T-cell (primary cell): Measurements from ENCODE around the gene COBL. TPM values are rescaled to one million over a fixed set of nuclear protein-coding genes. Genes with fewer than 3 reads are reported as not detected.

Source experiments
- ATAC-seq, 4 experiments: fragments of 200-7000 bp in 3 of 4; fragments of 150-1000 bp in 1 of 4; cut with Tn5 transposase; replicated peaks in 1 of 4; 1 replicate in 3 of 4; 2 replicates in 1 of 4; pipeline ENCODE4 v1.10.0; 2021; ENCODE audit warnings: moderate library complexity in 3 of 4, mild to moderate bottlenecking in 2 of 4, moderate number of reproducible peaks in 1 of 4
- CTCF ChIA-PET, 2 donors: fragments of 300-600 bp; sonication (Branson Sonifier 250); formaldehyde crosslinking; loops; one replicate each; lab custom pipeline; 2022; ENCODE audit warnings: antibody characterized with exemption in 2 of 2; lab: Charles Lee
- POLR2A ChIA-PET, 2 donors: fragments of 300-600 bp; sonication (Branson Sonifier 250); formaldehyde crosslinking; loops; one replicate each; lab custom pipeline; 2022; ENCODE audit warnings: antibody characterized with exemption in 2 of 2; lab: Charles Lee
- DNase-seq, 35 experiments: peaks; one replicate each; pipeline versions ENCODE4 v3.0.0 to v3.0.0-alpha.2; 2013 to 2023
- H3K27ac ChIP-seq: one replicate; pipeline ENCODE4 v1.5.1; 2013; ENCODE audit warnings: low read length
- H3K27me3 ChIP-seq, 2 experiments: replicated peaks in 1 of 2; 1 replicate in 1 of 2; 2 replicates in 1 of 2; pipeline versions ENCODE4 v1.6.1 to v1.7.0; 2013; ENCODE audit warnings: low read length in 1 of 2, mixed read lengths in 1 of 2; ENCODE audit not compliant: control insufficient read depth in 2 of 2, insufficient read depth in 2 of 2; ENCODE audit errors: extremely low read depth in 1 of 2
- H3K36me3 ChIP-seq, 2 donors: 1 replicate in 1 of 2; 2 replicates in 1 of 2; pipeline versions ENCODE4 v1.6.1 to v1.7.0; 2013; ENCODE audit warnings: low read length in 1 of 2; ENCODE audit not compliant: control insufficient read depth in 2 of 2, insufficient read depth in 1 of 2; ENCODE audit errors: extremely low read depth in 1 of 2
- H3K4me1 ChIP-seq, 2 experiments: 1 replicate in 1 of 2; 2 replicates in 1 of 2; pipeline versions ENCODE4 v1.6.1 to v1.7.0; 2013; ENCODE audit warnings: low read length in 2 of 2, mixed read lengths in 1 of 2; ENCODE audit not compliant: insufficient read depth in 2 of 2, control insufficient read depth in 1 of 2; ENCODE audit errors: extremely low read depth in 1 of 2
- H3K4me3 ChIP-seq, 2 donors: 1 replicate in 1 of 2; 2 replicates in 1 of 2; pipeline versions ENCODE4 v1.5.1 to v1.7.0; 2013; ENCODE audit warnings: mild to moderate bottlenecking in 2 of 2, low read length in 1 of 2, moderate library complexity in 1 of 2; ENCODE audit not compliant: control insufficient read depth in 1 of 2; ENCODE audit errors: extremely low read depth in 1 of 2
- H3K9me3 ChIP-seq: 2 replicates; pipeline ENCODE4 v1.7.0; 2013
- H3K27ac Mint-ChIP-seq, 2 donors: one replicate each; pipeline ENCODE4 v1.8.0; 2020 to 2021; ENCODE audit warnings: mild to moderate bottlenecking in 2 of 2, mixed read lengths in 2 of 2
- H3K27me3 Mint-ChIP-seq, 2 donors: one replicate each; pipeline ENCODE4 v1.8.0; 2021 to 2022; ENCODE audit warnings: mixed read lengths in 2 of 2
- H3K36me3 Mint-ChIP-seq: one replicate; pipeline ENCODE4 v1.8.0; 2021; ENCODE audit warnings: mixed read lengths
- H3K4me1 Mint-ChIP-seq, 3 donors: one replicate each; pipeline ENCODE4 v1.8.0; 2020 to 2022; ENCODE audit warnings: mixed read lengths in 3 of 3, mild to moderate bottlenecking in 1 of 3
- H3K4me3 Mint-ChIP-seq, 3 donors: one replicate each; pipeline ENCODE4 v1.8.0; 2020 to 2022; ENCODE audit warnings: mild to moderate bottlenecking in 3 of 3, mixed read lengths in 3 of 3, moderate library complexity in 3 of 3
- H3K9me3 Mint-ChIP-seq, 3 donors: one replicate each; pipeline ENCODE4 v1.8.0; 2020 to 2022; ENCODE audit warnings: mixed read lengths in 3 of 3
- WGBS: methylation state at CpG from one replicate; pipeline ENCODE4 v1.1.5; 2013; ENCODE audit warnings: missing lambda C conversion rate; ENCODE audit not compliant: insufficient coverage; 5-methylcytosine and 5-hydroxymethylcytosine counted together
- total RNA-seq, 35 experiments: library from RNA in 6 of 35; stranded (reverse) in 6 of 35; fragments of 120-200 nt in 1 of 35; gene quantifications; one replicate each; pipeline versions ENCODE4 v1.2.1 to v1.2.4 and lab custom pipeline; 2013 to 2026

COBL gene
- total RNA-seq, 5 donors from 2014 or later (not counting 1 experiment from before 2014, with no cell fraction given), result 0.07 to 0.26 (median 0.17) TPM; not detected in 1

DNA sequence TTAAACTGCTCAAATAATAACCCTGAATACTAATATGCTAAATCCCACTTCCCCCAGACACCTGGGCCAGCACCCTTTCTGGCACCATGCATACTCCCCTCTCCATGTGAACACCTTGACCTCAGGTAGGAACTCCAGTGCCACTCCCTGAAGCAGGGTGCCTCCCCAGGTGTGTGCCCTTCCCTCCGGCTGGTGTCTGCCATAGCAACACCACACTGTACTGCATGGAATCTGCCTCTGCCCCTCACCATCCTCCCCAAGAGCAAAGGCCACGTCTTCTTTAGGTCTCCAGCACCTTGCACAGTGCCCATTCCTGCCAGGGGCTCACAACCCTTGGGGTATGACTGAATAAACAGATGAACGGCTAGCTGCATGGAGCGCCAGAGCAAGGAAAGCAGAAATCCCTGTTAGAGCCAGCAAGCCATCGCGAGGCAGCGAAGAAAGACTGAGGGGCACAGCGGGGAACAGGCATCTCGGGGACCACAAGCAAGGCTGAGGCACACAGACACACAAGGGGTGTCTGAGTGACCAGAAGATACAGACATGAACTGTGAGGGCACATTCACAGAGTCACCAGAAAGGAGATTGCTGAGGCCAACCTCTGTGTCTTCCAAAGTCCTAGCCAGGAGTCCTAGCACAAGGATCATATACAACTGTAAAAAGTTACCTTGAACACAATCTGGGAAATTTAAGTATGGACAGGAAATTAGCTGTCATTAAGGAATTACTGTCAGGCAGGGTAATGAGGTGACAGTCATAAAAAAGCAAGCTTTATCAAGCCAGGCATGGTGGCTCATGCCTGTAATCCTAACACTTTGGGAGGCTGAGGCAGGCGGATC, 25.7 kb downstream of the COBL start:
- WGBS, result 85% methylated on average over 9 of the region's 10 CpGs
- Mint-ChIP-seq H3K4me3 (no peak overlapping the region), H3K9me3 (no peaks in the 10 kb centered on the region), H3K27me3 (peaks cover 4 to 14% of the 10 kb centered on the region in 2 donors), H3K36me3 (no peaks in the 10 kb centered on the region), H3K4me1 (no peaks in the 10 kb centered on the region), H3K27ac (no peak overlapping the region)
- Histone ChIP-seq H3K9me3 (no peaks in the 10 kb centered on the region), H3K27ac (no peak overlapping the region), H3K4me3 (no peak overlapping the region), H3K27me3 (peaks cover 2% of the 10 kb centered on the region in 2 experiments), H3K4me1 (no peaks in the 10 kb centered on the region), H3K36me3 (no peaks in the 10 kb centered on the region)
- POLR2A ChIA-PET, result no interaction called here
- DNase-seq (no peak), ATAC-seq (no peak)
- CTCF ChIA-PET, result no interaction called here

GRCh38 chr7:51290304-51290637, 26.3 kb downstream of the COBL start:
- Mint-ChIP-seq H3K4me1 (no peaks in the 10 kb centered on the region), H3K4me3 (no peak overlapping the region), H3K27ac (no peak overlapping the region), H3K27me3 (peaks cover 4 to 14% of the 10 kb centered on the region in 2 donors), H3K9me3 (no peaks in the 10 kb centered on the region), H3K36me3 (no peaks in the 10 kb centered on the region)
- H3K9me3 ChIP-seq, result no peaks in the 10 kb centered on the region
- H3K27ac ChIP-seq, result no peak overlapping the region
- WGBS, result 50% methylated on average over 1 of the region's 3 CpGs
- CTCF ChIA-PET, result no interaction called here
- no peak for ATAC-seq
- H3K4me3 ChIP-seq, result no peak overlapping the region
- DNase-seq, result no peak
- POLR2A ChIA-PET, result no interaction called here
- H3K36me3 ChIP-seq, result no peaks in the 10 kb centered on the region
- no peaks in the 10 kb centered on the region for H3K4me1 ChIP-seq
- peaks cover 2% of the 10 kb centered on the region in 2 experiments for H3K27me3 ChIP-seq

DNA sequence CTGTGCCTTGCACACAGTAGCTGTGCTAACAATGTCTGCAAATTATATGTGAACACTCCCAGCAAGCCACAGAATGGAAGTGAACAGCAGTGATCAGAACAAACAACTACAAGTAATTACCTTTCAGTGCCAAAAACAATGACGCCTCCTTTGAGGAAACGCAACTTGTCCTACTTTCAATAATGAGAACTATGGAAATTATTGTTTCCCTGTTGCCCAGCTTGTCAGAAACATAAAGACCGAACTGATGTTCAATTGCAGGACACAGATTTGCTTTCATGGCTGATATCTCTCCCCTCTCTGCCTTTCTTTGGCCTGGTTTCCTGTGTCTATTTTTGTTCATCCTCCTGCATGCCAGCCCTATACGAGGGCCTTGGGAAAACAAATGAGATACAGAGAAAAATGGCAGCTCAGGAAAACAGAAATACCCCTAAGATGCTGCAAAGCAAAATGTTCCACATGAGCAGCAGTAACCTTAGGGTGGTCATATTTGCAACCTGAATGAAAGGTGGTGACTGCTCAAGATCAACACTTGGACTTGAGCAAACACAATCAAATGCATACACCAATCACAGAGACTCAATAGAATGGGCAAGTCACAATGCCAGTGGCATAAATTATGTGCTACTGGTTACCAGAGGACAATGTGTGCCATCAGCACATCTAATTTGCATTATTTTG, 26.8 kb downstream of the COBL start:
- no peaks in the 10 kb centered on the region for H3K4me1 Mint-ChIP-seq
- Histone ChIP-seq H3K4me3 (no peak overlapping the region), H3K27me3 (peaks cover 2% of the 10 kb centered on the region in 2 experiments), H3K36me3 (no peaks in the 10 kb centered on the region), H3K9me3 (no peaks in the 10 kb centered on the region), H3K4me1 (no peaks in the 10 kb centered on the region), H3K27ac (no peak overlapping the region)
- DNase-seq (no peak), ATAC-seq (no peak)
- ChIA-PET POLR2A (no interaction called here), CTCF (no interaction called here)
- no peak overlapping the region for H3K27ac Mint-ChIP-seq
- peaks cover 4 to 14% of the 10 kb centered on the region in 2 donors for H3K27me3 Mint-ChIP-seq
- H3K9me3 Mint-ChIP-seq, result no peaks in the 10 kb centered on the region
- 94% methylated on average over 2 of the region's 4 CpGs for WGBS
- no peak overlapping the region for H3K4me3 Mint-ChIP-seq
- no peaks in the 10 kb centered on the region for H3K36me3 Mint-ChIP-seq

DNA sequence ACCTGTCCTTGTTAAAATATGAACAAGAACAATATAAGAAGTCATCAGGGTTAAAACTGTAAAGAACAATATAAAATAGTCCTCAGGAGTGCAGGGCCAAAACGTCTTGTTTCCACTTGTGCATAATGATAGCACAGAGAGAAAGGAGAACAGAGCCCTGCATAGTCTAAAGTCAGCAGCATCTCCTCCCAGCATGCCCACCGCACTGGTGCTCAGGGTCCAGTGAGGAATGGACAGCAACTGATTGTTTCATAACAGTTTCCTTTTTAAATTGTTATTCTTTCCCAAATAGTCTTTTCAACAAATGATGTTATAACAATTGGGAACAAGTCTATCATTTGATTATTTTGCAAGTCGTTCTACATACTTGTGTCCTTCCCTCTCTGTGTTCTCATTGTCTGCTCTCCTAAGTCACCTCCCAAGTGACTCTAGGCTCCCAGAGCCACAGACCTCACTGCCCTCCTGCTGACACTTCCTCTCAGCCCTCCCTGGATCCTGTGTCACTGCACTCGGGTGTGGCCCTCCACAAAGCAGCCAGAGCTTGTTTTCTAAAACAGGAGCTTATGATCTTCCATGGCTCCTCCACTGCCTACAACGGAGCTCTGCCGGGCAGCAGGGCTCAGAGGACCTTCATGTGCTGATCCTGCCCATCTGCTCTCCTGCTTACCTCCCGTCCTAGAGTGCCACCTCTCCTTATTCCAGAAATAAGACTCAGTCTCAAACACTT, 27.6 kb downstream of the COBL start:
- H3K36me3 Mint-ChIP-seq, result no peaks in the 10 kb centered on the region
- WGBS, result 38% methylated on average over 6 of the region's 7 CpGs
- DNase-seq (no peak), ATAC-seq (no peak)
- H3K27me3 ChIP-seq, result peaks cover 2% of the 10 kb centered on the region in 2 experiments
- no peak overlapping the region for H3K27ac ChIP-seq
- CTCF ChIA-PET, result no interaction called here
- H3K4me3 Mint-ChIP-seq, result no peak overlapping the region
- H3K9me3 Mint-ChIP-seq, result no peaks in the 10 kb centered on the region
- H3K4me1 Mint-ChIP-seq, result no peaks in the 10 kb centered on the region
- H3K36me3 ChIP-seq, result no peaks in the 10 kb centered on the region
- peaks cover 4 to 14% of the 10 kb centered on the region in 2 donors for H3K27me3 Mint-ChIP-seq
- H3K27ac Mint-ChIP-seq, result no peak overlapping the region
- H3K4me1 ChIP-seq, result no peaks in the 10 kb centered on the region
- no peaks in the 10 kb centered on the region for H3K9me3 ChIP-seq
- no peak overlapping the region for H3K4me3 ChIP-seq
- POLR2A ChIA-PET, result no interaction called here

DNA sequence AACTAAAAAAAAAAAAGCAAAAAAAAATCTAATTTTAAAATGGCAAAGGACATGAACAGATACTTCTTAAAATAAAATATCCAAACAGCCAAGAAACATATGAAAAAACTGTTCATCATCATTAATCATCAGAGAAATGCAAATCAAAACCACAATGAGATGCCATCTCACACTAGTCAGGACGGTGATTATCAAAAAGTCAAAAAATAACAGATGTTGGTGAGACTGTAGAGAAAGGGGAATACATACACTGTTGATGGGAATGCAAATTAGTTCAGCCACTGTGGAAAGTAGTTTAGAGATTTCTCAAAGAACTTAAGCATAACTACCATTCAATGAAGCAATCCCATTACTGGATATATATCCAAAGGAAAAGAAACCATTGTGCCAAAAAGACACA, 30.2 kb downstream of the COBL start:
- peaks cover 0 to 2% of the 10 kb centered on the region in 2 experiments for H3K27me3 ChIP-seq
- no peaks in the 10 kb centered on the region for H3K9me3 ChIP-seq
- no peak overlapping the region for H3K27ac ChIP-seq
- peaks cover 4 to 14% of the 10 kb centered on the region in 2 donors for H3K27me3 Mint-ChIP-seq
- peaks cover 6 to 15% (median 11%) of the 10 kb centered on the region in 3 donors for H3K9me3 Mint-ChIP-seq
- no peak for ATAC-seq
- no peaks in the 10 kb centered on the region for H3K4me1 ChIP-seq
- H3K4me3 Mint-ChIP-seq, result no peak overlapping the region
- no peak overlapping the region for H3K27ac Mint-ChIP-seq
- POLR2A ChIA-PET, result no interaction called here
- DNase-seq, result no peak
- H3K4me1 Mint-ChIP-seq, result no peaks in the 10 kb centered on the region
- no peak overlapping the region for H3K4me3 ChIP-seq
- no peaks in the 10 kb centered on the region for H3K36me3 Mint-ChIP-seq
- CTCF ChIA-PET, result no interaction called here
- H3K36me3 ChIP-seq, result no peaks in the 10 kb centered on the region
- no CpG with 5 or more reads among the region's 1 CpG for WGBS

GRCh38 chr7:51280156-51280555, 36.5 kb downstream of the COBL start:
- CTCF ChIA-PET, result no interaction called here
- H3K27ac Mint-ChIP-seq, result no peak overlapping the region
- 83% methylated on average over 1 of the region's 3 CpGs for WGBS
- H3K4me1 Mint-ChIP-seq, result no peaks in the 10 kb centered on the region
- peaks cover 6 to 15% (median 11%) of the 10 kb centered on the region in 3 donors for H3K9me3 Mint-ChIP-seq
- Histone ChIP-seq H3K4me3 (no peak overlapping the region), H3K4me1 (no peaks in the 10 kb centered on the region), H3K9me3 (no peaks in the 10 kb centered on the region), H3K27me3 (peaks cover 0 to 5% of the 10 kb centered on the region in 2 experiments), H3K27ac (no peak overlapping the region), H3K36me3 (no peaks in the 10 kb centered on the region)
- no peak overlapping the region for H3K4me3 Mint-ChIP-seq
- DNase-seq (no peak), ATAC-seq (no peak)
- POLR2A ChIA-PET, result no interaction called here
- no peaks in the 10 kb centered on the region for H3K36me3 Mint-ChIP-seq
- H3K27me3 Mint-ChIP-seq, result peaks cover 0 to 7% of the 10 kb centered on the region in 2 donors
